CD4-positive, alpha-beta memory T cell (primary cell): Measurements from ENCODE around the gene BEGAIN. TPM values are rescaled to one million over a fixed set of nuclear protein-coding genes. Genes with fewer than 3 reads are reported as not detected.

Experiments
- CTCF ChIA-PET: fragments of 350-600 bp; sonication (Branson Sonifier 250); formaldehyde crosslinking; loops from one replicate; lab custom pipeline; 2021; ENCODE audit warnings: inconsistent platforms; ENCODE audit not compliant: partially characterized antibody; lab: Charles Lee
- POLR2A ChIA-PET: fragments of 350-600 bp; sonication (Branson Sonifier 250); formaldehyde crosslinking; loops from one replicate; lab custom pipeline; 2021; ENCODE audit not compliant: partially characterized antibody; lab: Charles Lee
- DNase-seq, 5 donors: peaks; one replicate each; pipeline versions ENCODE4 v3.0.0 to v3.0.0-alpha.2; 2020 to 2022; ENCODE audit warnings: mixed read lengths in 1 of 5
- H3K27ac ChIP-seq: one replicate; pipeline ENCODE4 v1.7.0; 2013; ENCODE audit warnings: low read depth, low read length
- H3K27me3 ChIP-seq: 2 replicates; pipeline ENCODE4 v1.7.0; 2013; ENCODE audit warnings: mild to moderate bottlenecking, low read length, moderate library complexity; ENCODE audit not compliant: insufficient read depth
- H3K36me3 ChIP-seq: 2 replicates; pipeline ENCODE4 v1.7.0; 2013; ENCODE audit warnings: mild to moderate bottlenecking, low read length, moderate library complexity; ENCODE audit not compliant: insufficient read depth
- H3K4me1 ChIP-seq: 2 replicates; pipeline ENCODE4 v1.7.0; 2013; ENCODE audit warnings: mild to moderate bottlenecking, low read length, moderate library complexity; ENCODE audit not compliant: insufficient read depth
- H3K4me3 ChIP-seq, 2 donors: one replicate each; pipeline ENCODE4 v1.7.0; 2013; ENCODE audit warnings: low read length in 2 of 2, mild to moderate bottlenecking in 1 of 2
- H3K9me3 ChIP-seq, 2 donors: one replicate each; pipeline ENCODE4 v1.7.0; 2013; ENCODE audit warnings: low read length in 2 of 2, control low read depth in 1 of 2; ENCODE audit not compliant: control insufficient read depth in 1 of 2
- H3K27ac Mint-ChIP-seq, 7 donors: one replicate each; pipeline ENCODE4 v1.8.0; 2020 to 2021; ENCODE audit warnings: mixed read lengths in 7 of 7, mild to moderate bottlenecking in 6 of 7, inconsistent platforms in 3 of 7, moderate library complexity in 3 of 7
- H3K27me3 Mint-ChIP-seq, 2 donors: one replicate each; pipeline ENCODE4 v1.8.0; 2020 to 2021; ENCODE audit warnings: mixed read lengths in 2 of 2
- H3K36me3 Mint-ChIP-seq, 2 donors: one replicate each; pipeline ENCODE4 v1.8.0; 2020 to 2021; ENCODE audit warnings: mixed read lengths in 2 of 2, inconsistent platforms in 1 of 2, mild to moderate bottlenecking in 1 of 2
- H3K4me1 Mint-ChIP-seq, 4 donors: one replicate each; pipeline ENCODE4 v1.8.0; 2020 to 2021; ENCODE audit warnings: mixed read lengths in 4 of 4, mild to moderate bottlenecking in 1 of 4
- H3K4me3 Mint-ChIP-seq, 8 donors: one replicate each; pipeline ENCODE4 v1.8.0; 2020 to 2021; ENCODE audit warnings: mixed read lengths in 8 of 8, mild to moderate bottlenecking in 7 of 8, moderate library complexity in 6 of 8, inconsistent platforms in 3 of 8
- H3K9me3 Mint-ChIP-seq, 8 donors: one replicate each; pipeline ENCODE4 v1.8.0; 2020 to 2021; ENCODE audit warnings: mixed read lengths in 8 of 8, mild to moderate bottlenecking in 5 of 8, inconsistent platforms in 3 of 8, moderate library complexity in 1 of 8
- intact Hi-C: fragments of 100-400 bp; cut with micrococcal nuclease; formaldehyde crosslinking; loops from one replicate; pipeline ENCODE4 v1.15.1; 2023
- polyA plus RNA-seq, 2 donors: library from polyadenylated mRNA; unstranded; fragments of 300-500 nt; fragmentation: Illumina TruSeq; gene quantifications; one replicate each; pipeline ENCODE4 v1.2.3, GENCODE V29; 2021
- total RNA-seq, 2 experiments: library from RNA; stranded (reverse); gene quantifications; one replicate each; pipeline ENCODE4 v1.2.3, GENCODE V29; 2021

The BEGAIN gene
- total and polyA plus RNA-seq, 4 experiments from 2014 or later: 0.09 to 1.8 (median 1.2) TPM

GRCh38 chr14:100620255-100621100 lies 33.3 kb upstream of the BEGAIN start:
- Histone ChIP-seq H3K27ac (no peak overlapping the region), H3K27me3 (no peaks in the 10 kb centered on the region), H3K4me1 (peaks cover 20% of the 10 kb centered on the region), H3K36me3 (no peaks in the 10 kb centered on the region), H3K9me3 (no peaks in the 10 kb centered on the region), H3K4me3 (no peak overlapping the region)
- H3K27ac Mint-ChIP-seq: peak overlapping the region in 2 of 7 donors; percentile 13 to 73
- no peak overlapping the region for H3K4me3 Mint-ChIP-seq
- H3K4me1 Mint-ChIP-seq: peaks cover 9 to 29% (median 15%) of the 10 kb centered on the region in 4 donors
- CTCF ChIA-PET: no interaction called here
- intact Hi-C loops: no loop called here
- POLR2A ChIA-PET: interaction anchor here (1.0 kb wide), 1 partner anchor 19 kb away, joined by 3 read pairs; no protein-coding TSS in a partner anchor
- no peaks in the 10 kb centered on the region for H3K36me3 Mint-ChIP-seq
- no peak for DNase-seq
- H3K27me3 Mint-ChIP-seq: peaks cover 7 to 8% of the 10 kb centered on the region in 2 donors
- peaks cover 0 to 3% (median 0%) of the 10 kb centered on the region in 8 donors for H3K9me3 Mint-ChIP-seq

GRCh38 chr14:100619396-100620254 lies 32.4 kb upstream of the BEGAIN start:
- Mint-ChIP-seq H3K9me3 (peaks cover 0 to 1% (median 0%) of the 10 kb centered on the region in 8 donors), H3K27ac (no peak overlapping the region), H3K36me3 (no peaks in the 10 kb centered on the region), H3K4me1 (peaks cover 9 to 29% (median 15%) of the 10 kb centered on the region in 4 donors), H3K27me3 (peaks cover 3 to 5% of the 10 kb centered on the region in 2 donors), H3K4me3 (no peak overlapping the region)
- intact Hi-C loops: no loop called here
- H3K4me3 ChIP-seq: no peak overlapping the region
- peaks cover 20% of the 10 kb centered on the region for H3K4me1 ChIP-seq
- no peaks in the 10 kb centered on the region for H3K36me3 ChIP-seq
- no peaks in the 10 kb centered on the region for H3K9me3 ChIP-seq
- ChIA-PET POLR2A (interaction anchor here (1.0 kb wide), 1 partner anchor 20 kb away, joined by 3 read pairs; no protein-coding TSS in a partner anchor), CTCF (interaction anchor here (3.0 kb wide), 1 partner anchor 34 kb away, joined by 10 read pairs; no protein-coding TSS in a partner anchor)
- no peak for DNase-seq
- no peak overlapping the region for H3K27ac ChIP-seq
- no peaks in the 10 kb centered on the region for H3K27me3 ChIP-seq

GRCh38 chr14:100618763-100619320 lies 31.6 kb upstream of the BEGAIN start:
- ChIA-PET CTCF (interaction anchor here (3.0 kb wide), 1 partner anchor 35 kb away, joined by 10 read pairs; no protein-coding TSS in a partner anchor), POLR2A (no interaction called here)
- H3K27me3 ChIP-seq: no peaks in the 10 kb centered on the region
- peaks cover 0 to 2% of the 10 kb centered on the region in 2 donors for H3K27me3 Mint-ChIP-seq
- intact Hi-C loops: no loop called here
- H3K4me1 ChIP-seq: peaks cover 20% of the 10 kb centered on the region
- no peak for DNase-seq
- no peaks in the 10 kb centered on the region for H3K36me3 ChIP-seq
- no peak overlapping the region for H3K4me3 Mint-ChIP-seq
- no peak overlapping the region for H3K27ac Mint-ChIP-seq
- H3K4me3 ChIP-seq: no peak overlapping the region
- H3K9me3 ChIP-seq: no peaks in the 10 kb centered on the region
- no peaks in the 10 kb centered on the region for H3K36me3 Mint-ChIP-seq
- peaks cover 9 to 29% (median 15%) of the 10 kb centered on the region in 4 donors for H3K4me1 Mint-ChIP-seq
- no peaks in the 10 kb centered on the region for H3K9me3 Mint-ChIP-seq
- no peak overlapping the region for H3K27ac ChIP-seq

GRCh38 chr14:100618318-100618693 lies 31.1 kb upstream of the BEGAIN start:
- Histone ChIP-seq H3K4me1 (peaks cover 20% of the 10 kb centered on the region), H3K36me3 (no peaks in the 10 kb centered on the region), H3K27ac (no peak overlapping the region), H3K27me3 (no peaks in the 10 kb centered on the region), H3K9me3 (no peaks in the 10 kb centered on the region), H3K4me3 (no peak overlapping the region)
- Mint-ChIP-seq H3K27me3 (peaks cover 0 to 2% of the 10 kb centered on the region in 2 donors), H3K4me3 (no peak overlapping the region), H3K36me3 (no peaks in the 10 kb centered on the region), H3K27ac (peak overlapping the region in 4 of 7 donors; percentile 22 to 62 (median 42)), H3K4me1 (peaks cover 9 to 29% (median 15%) of the 10 kb centered on the region in 4 donors), H3K9me3 (no peaks in the 10 kb centered on the region)
- no peak for DNase-seq
- POLR2A ChIA-PET: interaction anchor here (1.3 kb wide), 1 partner anchor 72 kb away, joined by 4 read pairs; no protein-coding TSS in a partner anchor
- CTCF ChIA-PET: interaction anchor here (3.0 kb wide), 1 partner anchor 35 kb away, joined by 10 read pairs; no protein-coding TSS in a partner anchor
- intact Hi-C loops: no loop called here

- Histone ChIP-seq H3K9me3 (no peaks in the 10 kb centered on the region), H3K27me3 (no peaks in the 10 kb centered on the region), H3K4me3 (no peak overlapping the region), H3K36me3 (no peaks in the 10 kb centered on the region), H3K27ac (no peak overlapping the region), H3K4me1 (peaks cover 20% of the 10 kb centered on the region)
- intact Hi-C loops: no loop called here
- POLR2A ChIA-PET: interaction anchor here (0.9 to 1.3 kb wide), 5 partner anchors 20 to 71 kb away, joined by 3 to 5 read pairs (median 4); no protein-coding TSS in a partner anchor
- Mint-ChIP-seq H3K4me1 (peaks cover 9 to 29% (median 15%) of the 10 kb centered on the region in 4 donors), H3K36me3 (no peaks in the 10 kb centered on the region), H3K27me3 (no peaks in the 10 kb centered on the region), H3K27ac (peak overlapping the region; percentile 57 to 93 (median 76)), H3K4me3 (peak overlapping the region; percentile 13 to 82 (median 62)), H3K9me3 (no peaks in the 10 kb centered on the region)
- CTCF ChIA-PET: interaction anchor here (1.1 to 3.0 kb wide), 4 partner anchors 10 to 36 kb away, joined by 3 to 14 read pairs (median 6); no protein-coding TSS in a partner anchor
- peak in 4 of 5 donors; percentile 48 to 51 (median 50) for DNase-seq
Observed at GRCh38 chr14:100617410-100618317, 30.4 kb upstream of the BEGAIN start.

- ChIA-PET CTCF (interaction anchor here (1.1 to 3.0 kb wide), 4 partner anchors 11 to 37 kb away, joined by 3 to 14 read pairs (median 6); no protein-coding TSS in a partner anchor), POLR2A (interaction anchor here (0.9 to 1.3 kb wide), 5 partner anchors 21 to 70 kb away, joined by 3 to 5 read pairs (median 4); no protein-coding TSS in a partner anchor)
- peaks cover 0 to 1% of the 10 kb centered on the region in 2 donors for H3K27me3 Mint-ChIP-seq
- Histone ChIP-seq H3K27me3 (no peaks in the 10 kb centered on the region), H3K4me1 (peaks cover 20% of the 10 kb centered on the region), H3K27ac (no peak overlapping the region), H3K9me3 (no peaks in the 10 kb centered on the region), H3K4me3 (no peak overlapping the region), H3K36me3 (no peaks in the 10 kb centered on the region)
- DNase-seq: no peak
- H3K9me3 Mint-ChIP-seq: no peaks in the 10 kb centered on the region
- intact Hi-C loops: no loop called here
- peak overlapping the region; percentile 13 to 82 (median 62) for H3K4me3 Mint-ChIP-seq
- H3K27ac Mint-ChIP-seq: peak overlapping the region; percentile 67 to 93 (median 80)
- peaks cover 9 to 29% (median 15%) of the 10 kb centered on the region in 4 donors for H3K4me1 Mint-ChIP-seq
- H3K36me3 Mint-ChIP-seq: no peaks in the 10 kb centered on the region
Observed at GRCh38 chr14:100616854-100617409, 29.7 kb upstream of the BEGAIN start.
